ENCODE data around the gene BIRC2.
"Not testable (repeated sequence)": the region's sequence is repeated elsewhere in the genome, so short reads cannot be mapped to it uniquely, and the experiment has no call there.

DNA sequence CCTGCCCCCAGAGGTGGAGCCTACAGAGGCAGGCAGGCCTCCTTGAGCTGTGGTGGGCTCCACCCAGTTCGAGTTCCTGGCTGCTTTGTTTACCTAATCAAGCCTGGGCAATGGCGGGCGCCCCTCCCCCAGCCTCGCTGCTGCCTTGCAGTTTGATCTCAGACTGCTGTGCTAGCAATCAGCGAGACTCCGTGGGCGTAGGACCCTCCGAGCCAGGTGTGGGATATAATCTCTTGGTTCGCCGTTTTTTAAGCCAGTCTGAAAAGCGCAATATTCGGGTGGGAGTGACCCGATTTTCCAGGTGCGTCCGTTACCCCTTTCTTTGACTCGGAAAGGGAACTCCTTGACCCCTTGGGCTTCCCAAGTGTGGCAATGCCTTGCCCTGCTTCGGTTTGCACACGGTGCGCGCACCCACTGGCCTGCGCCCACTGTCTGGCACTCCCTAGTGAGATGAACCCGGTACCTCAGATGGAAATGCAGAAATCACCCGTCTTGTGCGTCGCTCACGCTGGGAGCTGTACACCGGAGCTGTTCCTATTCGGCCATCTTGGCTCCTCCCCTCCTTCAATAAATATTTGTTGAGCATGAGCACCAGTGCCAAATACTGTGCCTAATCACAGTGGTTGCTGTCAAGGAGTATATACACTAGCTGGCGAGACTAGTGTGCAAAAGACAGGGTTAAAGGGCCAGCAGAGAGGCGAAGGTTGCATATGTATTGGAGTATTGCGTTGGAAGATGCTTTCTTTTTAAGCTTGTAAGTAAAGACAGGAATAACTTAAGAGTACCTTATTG, 27.8 kb downstream of the BIRC2 start:
- not testable (repeated sequence) for TF ChIP-seq POLR2A (IDR thresholded peaks at IDR 0.05; ENCODE audit: extremely low read depth, insufficient read length); CTCF (IDR thresholded peaks at IDR 0.05; ENCODE audit: low read depth, low read length); MAX (IDR thresholded peaks at IDR 0.05; ENCODE audit: low read depth, low read length)

Data from NB4 (cell line).